Renal cortex interstitium (tissue), 11 donors: ENCODE results near the gene DNAJC7. TPM values are rescaled to one million over a fixed set of nuclear protein-coding genes. Genes with fewer than 3 reads are reported as not detected.
"Not testable (repeated sequence)": the region's sequence is repeated elsewhere in the genome, so short reads cannot be mapped to it uniquely, and the experiment has no call there.

ENCODE experiments used
- DNase-seq, 11 donors: peaks; one replicate each; pipeline ENCODE4 v3.0.0-alpha.2; 2013; ENCODE audit warnings: low read depth in 9 of 11, low spot score in 4 of 11; ENCODE audit errors: extremely low read depth in 1 of 11
- polyA plus RNA-seq, 3 donors: library from polyadenylated mRNA; unstranded; fragments of 120-200 nt; gene quantifications; one replicate each; pipeline ENCODE4 v1.2.1, GENCODE V29; 2013; ENCODE audit not compliant: insufficient read length in 3 of 3

DNAJC7 gene
- polyA plus RNA-seq, 3 donors = 153 to 162 (median 154) TPM

GRCh38 chr17:42023524-42024349, 6.5 kb upstream of the DNAJC7 start:
- no peak for DNase-seq

DNA sequence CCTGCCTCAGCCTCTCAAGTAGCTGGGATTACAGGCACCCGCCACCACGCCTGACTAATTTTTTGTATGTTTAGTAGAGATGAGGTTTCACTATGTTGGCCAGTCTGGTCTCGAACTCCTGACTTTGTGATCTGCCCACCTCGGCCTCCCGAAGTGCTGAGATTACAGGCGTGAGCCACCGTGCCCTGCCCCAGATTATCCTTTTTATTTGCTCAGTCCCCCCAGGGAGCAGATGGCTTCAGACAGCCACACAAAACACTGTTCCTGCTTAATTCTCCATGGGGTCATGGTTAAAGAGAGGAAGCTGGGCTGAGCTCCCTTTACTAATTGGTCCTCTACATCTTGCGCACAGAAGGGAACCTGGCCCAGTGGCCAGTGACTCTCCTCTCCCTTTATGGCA, 3.6 kb upstream of the DNAJC7 start:
- DNase-seq = not testable (repeated sequence)

GRCh38 chr17:42019509-42020404, 2.5 kb upstream of the DNAJC7 start, which contains the start of gene NKIRAS2:
Gene NKIRAS2, plus strand, starts transcription at chr17:42020090. Its CDS starts 1,488 bp downstream, at chr17:42021578.
- DNase-seq = peak in 10 of 11 donors; percentile 69 to 87 (median 80)

- DNase-seq = no peak
Measured at GRCh38 chr17:42018988-42019387, 1.7 kb upstream of the DNAJC7 start.

DNA sequence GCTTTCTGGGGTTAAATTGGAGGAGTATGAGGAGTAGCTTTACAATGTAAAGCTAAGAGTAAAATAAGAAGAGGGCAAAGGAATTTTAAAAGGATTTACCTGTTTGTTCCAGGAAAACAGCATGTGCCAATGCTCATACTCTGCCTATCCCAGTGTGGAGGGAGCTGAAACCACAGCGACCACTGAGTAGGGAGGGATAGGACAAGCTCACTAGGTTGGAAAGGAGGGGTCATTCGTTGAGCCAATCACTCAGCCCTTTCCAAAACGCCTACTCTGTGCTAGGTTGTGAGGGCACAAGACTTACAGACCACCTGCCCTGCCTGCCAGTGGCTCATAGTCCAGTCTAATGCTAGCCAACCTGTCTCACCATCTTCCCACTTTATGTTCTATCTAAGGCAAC, 1.1 kb upstream of the DNAJC7 start:
- DNase-seq = no peak

GRCh38 chr17:42017866-42018200, 594 bp upstream of the DNAJC7 start:
- DNase-seq = peak in 1 of 11 donors; percentile 15

DNA sequence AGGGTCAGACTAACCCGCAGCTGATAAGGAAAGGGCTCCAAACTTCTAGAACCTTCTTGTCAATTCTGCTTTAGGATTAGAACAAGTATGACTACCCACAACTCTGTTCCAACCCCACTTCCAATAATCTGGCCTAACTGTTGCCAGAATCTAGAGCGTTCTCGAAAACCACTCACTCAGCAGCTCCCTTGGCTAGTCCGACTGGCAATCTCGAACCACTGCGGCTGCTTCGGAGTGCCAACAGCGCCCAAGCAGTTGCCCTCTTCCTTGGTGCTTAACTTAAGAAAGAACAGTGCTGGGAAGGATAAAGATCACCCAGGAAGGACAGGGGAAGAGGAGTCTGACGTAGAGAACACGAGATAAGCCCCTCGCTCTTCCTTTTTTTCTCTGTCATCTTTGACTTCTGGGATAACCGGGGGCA, 818 bp downstream of the DNAJC7 start:
- no peak for DNase-seq

GRCh38 chr17:42013740-42014139, 3.5 kb downstream of the DNAJC7 start:
- not testable (repeated sequence) for DNase-seq

GRCh38 chr17:42012363-42012762, 4.9 kb downstream of the DNAJC7 start:
- DNase-seq = not testable (repeated sequence)

- no peak for DNase-seq
Measured at GRCh38 chr17:42010898-42011516, 6.2 kb downstream of the DNAJC7 start.

DNA sequence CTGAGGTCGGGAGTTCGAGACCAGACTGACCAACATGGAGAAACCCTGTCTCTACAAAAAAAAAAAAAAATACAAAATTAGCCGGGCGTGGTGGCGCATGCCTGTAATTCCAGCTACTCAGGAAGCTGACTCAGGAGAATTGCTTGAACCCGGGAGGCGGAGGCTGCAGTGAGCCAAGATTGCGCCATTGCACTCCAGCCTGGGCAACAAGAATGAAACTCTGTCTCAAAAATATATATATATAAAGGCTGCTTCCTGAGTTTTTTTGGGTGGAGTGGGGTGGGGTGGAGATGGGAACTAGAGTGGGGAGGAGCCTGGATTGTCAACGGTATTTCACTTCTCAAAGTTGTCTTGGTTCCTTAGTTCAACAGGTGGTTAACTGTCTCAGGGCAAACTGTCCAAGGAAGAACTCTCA, 7.0 kb downstream of the DNAJC7 start:
- not testable (repeated sequence) for DNase-seq

DNA sequence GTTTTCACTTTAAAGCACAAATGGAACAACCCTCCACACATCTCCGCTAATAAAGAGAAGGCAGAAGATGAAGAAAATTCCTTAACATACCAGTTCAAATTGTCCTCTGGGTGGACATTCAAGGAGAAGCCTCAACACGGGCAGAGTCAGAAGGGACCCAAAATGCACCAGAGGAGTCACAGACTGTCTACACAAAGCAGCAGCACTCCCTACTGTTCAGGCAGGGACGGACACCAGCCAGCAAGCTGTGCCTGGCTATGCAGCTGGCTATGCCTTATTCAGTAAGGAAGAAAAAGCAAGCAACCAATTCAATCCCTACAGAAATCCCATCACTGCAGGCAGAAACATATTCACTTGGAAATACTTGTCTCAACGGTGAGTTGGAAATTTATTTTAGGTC, 8.1 kb downstream of the DNAJC7 start:
- DNase-seq = no peak

DNA sequence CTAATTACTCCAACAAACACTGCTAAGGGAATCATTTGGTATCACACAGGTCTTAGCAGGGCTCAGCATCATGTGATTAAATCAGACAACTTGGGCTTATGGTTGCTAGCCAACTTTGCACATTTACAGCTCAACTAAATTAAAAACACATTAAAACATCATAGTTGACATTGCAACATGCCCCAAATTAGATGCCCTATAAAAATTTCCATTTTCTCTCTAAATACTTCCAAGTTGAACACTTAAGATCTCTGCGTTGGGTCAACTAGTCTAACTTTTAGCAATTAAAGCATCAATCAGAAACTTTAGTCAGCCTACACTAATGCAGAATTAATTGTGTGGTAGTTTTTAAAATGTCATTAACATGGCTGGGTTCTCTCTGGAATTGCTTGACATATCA, 12.1 kb downstream of the DNAJC7 start:
- no peak for DNase-seq

GRCh38 chr17:42002792-42003301, 14.4 kb downstream of the DNAJC7 start:
- DNase-seq = no peak

DNA sequence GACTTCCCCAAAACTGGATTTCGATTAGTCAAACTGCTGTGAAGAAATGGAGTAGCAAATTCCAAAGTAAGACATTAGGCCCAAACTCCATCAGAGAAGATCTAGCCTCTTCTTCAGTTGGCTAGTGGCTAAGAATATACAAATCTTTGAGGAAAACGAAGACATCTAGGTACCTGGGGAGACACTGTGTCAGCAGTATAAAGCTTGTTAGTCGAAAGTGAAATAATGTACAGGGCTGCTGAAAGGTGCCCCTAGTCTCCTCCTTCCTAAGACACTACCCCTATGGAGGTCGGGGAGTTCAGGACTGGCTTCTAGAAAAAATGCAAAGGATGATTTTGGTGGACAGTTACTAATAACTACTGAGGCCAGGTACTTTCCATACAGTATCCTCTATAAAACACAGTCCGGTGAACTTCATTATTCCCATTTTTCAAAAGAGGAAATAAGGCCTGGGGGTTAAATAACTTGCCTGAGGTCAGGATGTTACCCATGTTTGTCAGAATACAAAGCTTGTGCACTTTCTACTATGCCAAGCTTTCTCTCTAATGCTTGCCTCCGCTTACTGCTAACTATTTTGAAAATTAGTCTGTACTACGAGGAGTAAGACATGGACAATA, 15.0 kb downstream of the DNAJC7 start:
- DNase-seq = no peak

GRCh38 chr17:42001729-42002128, 15.5 kb downstream of the DNAJC7 start:
- no peak for DNase-seq

DNA sequence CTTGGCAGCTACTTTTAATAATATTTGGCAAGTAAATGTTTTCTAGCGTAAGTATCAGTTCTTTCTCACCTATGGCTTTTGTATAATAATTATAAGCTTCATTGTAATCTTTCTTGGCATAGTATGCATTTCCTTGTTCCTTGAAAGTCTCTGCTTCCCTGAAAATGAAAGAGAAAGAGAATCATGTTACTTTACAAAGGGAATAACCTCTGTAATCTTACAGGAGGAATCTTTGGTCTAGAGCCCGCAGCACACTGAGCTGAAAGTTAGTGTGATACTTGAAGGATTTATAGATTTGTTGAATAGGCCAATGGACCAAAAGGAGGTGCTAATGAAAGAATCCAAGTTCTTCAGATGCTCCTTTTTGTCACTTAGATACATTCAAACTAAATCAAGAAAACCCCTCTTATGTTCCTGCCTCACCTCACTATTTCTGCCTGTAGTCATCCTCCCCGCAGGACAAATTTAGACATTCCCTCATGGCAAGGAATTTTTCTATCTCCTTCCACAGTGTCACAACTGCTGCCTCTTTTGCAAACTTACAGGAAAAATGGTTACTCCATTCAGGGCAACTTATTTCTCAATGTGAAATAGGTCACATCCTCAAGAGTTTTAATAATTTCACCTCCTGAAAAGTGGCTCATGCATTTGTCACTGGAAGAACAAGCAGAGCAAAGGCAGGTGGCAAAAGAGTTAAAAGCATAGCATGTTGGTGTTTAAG, 16.7 kb downstream of the DNAJC7 start:
- DNase-seq = no peak

GRCh38 chr17:41998497-41998896, 18.7 kb downstream of the DNAJC7 start:
- DNase-seq = no peak

DNA sequence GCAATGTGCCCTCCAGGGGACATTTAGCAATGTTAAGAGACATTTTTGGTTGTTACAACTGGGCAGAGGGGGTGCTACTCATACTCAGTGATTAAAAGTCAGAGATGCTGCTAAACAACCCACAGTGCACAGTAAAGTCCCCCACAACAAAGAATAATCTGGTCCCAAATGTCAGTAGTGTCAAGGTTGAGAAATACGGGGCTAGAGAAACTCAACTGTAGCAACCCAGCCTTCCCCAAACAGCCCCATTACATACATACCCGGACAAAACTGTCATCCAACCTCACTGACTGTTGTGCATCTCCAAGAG, 20.4 kb downstream of the DNAJC7 start:
- no peak for DNase-seq
